Measurements from ENCODE around the gene CFAP54. TPM values are rescaled to one million over a fixed set of nuclear protein-coding genes. Genes with fewer than 3 reads are reported as not detected.

The CFAP54 gene
- total RNA-seq, 1 experiment from 2014 or later: 0.35 TPM

- Mint-ChIP-seq H3K4me1 (ENCODE audit: low read depth, unreplicated experiment) (no peaks in the 10 kb centered on the region), H3K36me3 (ENCODE audit: insufficient read depth, unreplicated experiment) (no peaks in the 10 kb centered on the region), H3K27ac (ENCODE audit: unreplicated experiment) (no peak overlapping the region), H3K9me3 (ENCODE audit: low read depth, unreplicated experiment) (no peaks in the 10 kb centered on the region), H3K27me3 (ENCODE audit: unreplicated experiment) (no peaks in the 10 kb centered on the region), H3K4me3 (ENCODE audit: low read depth, unreplicated experiment) (no peak overlapping the region)
- no peak for DNase-seq
- CTCF ChIA-PET: no interaction called here
- BruUV-seq (replicated peaks): no TSS peak
- intact Hi-C loops (cut with micrococcal nuclease; ENCODE audit: unreplicated experiment): no loop called here
- TF ChIP-seq CTCF (IDR thresholded peaks at IDR 0.05; ENCODE audit: unreplicated experiment): no peak
Measured at GRCh38 chr12:96776908-96777307, 287.5 kb downstream of the CFAP54 start.

GRCh38 chr12:96780330-96780729 is 291.0 kb downstream of the CFAP54 start:
- Mint-ChIP-seq H3K4me3 (ENCODE audit: low read depth, unreplicated experiment) (no peak overlapping the region), H3K36me3 (ENCODE audit: insufficient read depth, unreplicated experiment) (no peaks in the 10 kb centered on the region), H3K27me3 (ENCODE audit: unreplicated experiment) (no peaks in the 10 kb centered on the region), H3K9me3 (ENCODE audit: low read depth, unreplicated experiment) (no peaks in the 10 kb centered on the region), H3K4me1 (ENCODE audit: low read depth, unreplicated experiment) (no peaks in the 10 kb centered on the region), H3K27ac (ENCODE audit: unreplicated experiment) (no peak overlapping the region)
- CTCF ChIA-PET: no interaction called here
- intact Hi-C loops (cut with micrococcal nuclease; ENCODE audit: unreplicated experiment): no loop called here
- BruUV-seq (replicated peaks): no TSS peak
- no peak for TF ChIP-seq CTCF (IDR thresholded peaks at IDR 0.05; ENCODE audit: unreplicated experiment)
- DNase-seq: no peak

GRCh38 chr12:96786791-96787190 is 297.4 kb downstream of the CFAP54 start:
- Mint-ChIP-seq H3K27ac (ENCODE audit: unreplicated experiment) (no peak overlapping the region), H3K36me3 (ENCODE audit: insufficient read depth, unreplicated experiment) (no peaks in the 10 kb centered on the region), H3K4me3 (ENCODE audit: low read depth, unreplicated experiment) (no peak overlapping the region), H3K27me3 (ENCODE audit: unreplicated experiment) (no peaks in the 10 kb centered on the region), H3K9me3 (ENCODE audit: low read depth, unreplicated experiment) (no peaks in the 10 kb centered on the region), H3K4me1 (ENCODE audit: low read depth, unreplicated experiment) (no peaks in the 10 kb centered on the region)
- no peak for DNase-seq
- CTCF ChIA-PET: no interaction called here
- intact Hi-C loops (cut with micrococcal nuclease; ENCODE audit: unreplicated experiment): no loop called here
- TF ChIP-seq CTCF (IDR thresholded peaks at IDR 0.05; ENCODE audit: unreplicated experiment): no peak
- no TSS peak for BruUV-seq (replicated peaks)

- no peak overlapping the region for H3K27ac Mint-ChIP-seq (ENCODE audit: unreplicated experiment)
- no peak overlapping the region for H3K4me3 Mint-ChIP-seq (ENCODE audit: low read depth, unreplicated experiment)
- H3K9me3 Mint-ChIP-seq (ENCODE audit: low read depth, unreplicated experiment): peaks cover 2% of the 10 kb centered on the region
- intact Hi-C loops (cut with micrococcal nuclease; ENCODE audit: unreplicated experiment): no loop called here
- H3K4me1 Mint-ChIP-seq (ENCODE audit: low read depth, unreplicated experiment): no peaks in the 10 kb centered on the region
- DNase-seq: no peak
- BruUV-seq (replicated peaks): no TSS peak
- H3K36me3 Mint-ChIP-seq (ENCODE audit: insufficient read depth, unreplicated experiment): no peaks in the 10 kb centered on the region
- no peaks in the 10 kb centered on the region for H3K27me3 Mint-ChIP-seq (ENCODE audit: unreplicated experiment)
- CTCF ChIA-PET: no interaction called here
- no peak for TF ChIP-seq CTCF (IDR thresholded peaks at IDR 0.05; ENCODE audit: unreplicated experiment)
Measured at GRCh38 chr12:96803969-96804368, 314.6 kb downstream of the CFAP54 start.

Measured in Calu3 (cell line).